GM10266 (cell line): ENCODE data around the gene MIEF1.

Source experiments
- DNase-seq: peaks from one replicate; pipeline ENCODE4 v3.0.0; 2012; ENCODE audit errors: extremely low spot score
- CTCF ChIP-seq: IDR thresholded peaks from 2 replicates; pipeline ENCODE4 v1.5.1; 2012; ENCODE audit warnings: mild to moderate bottlenecking, low read depth; ENCODE audit not compliant: control insufficient read depth, insufficient read depth; ENCODE audit errors: missing control alignments

MIEF1 gene

DNA sequence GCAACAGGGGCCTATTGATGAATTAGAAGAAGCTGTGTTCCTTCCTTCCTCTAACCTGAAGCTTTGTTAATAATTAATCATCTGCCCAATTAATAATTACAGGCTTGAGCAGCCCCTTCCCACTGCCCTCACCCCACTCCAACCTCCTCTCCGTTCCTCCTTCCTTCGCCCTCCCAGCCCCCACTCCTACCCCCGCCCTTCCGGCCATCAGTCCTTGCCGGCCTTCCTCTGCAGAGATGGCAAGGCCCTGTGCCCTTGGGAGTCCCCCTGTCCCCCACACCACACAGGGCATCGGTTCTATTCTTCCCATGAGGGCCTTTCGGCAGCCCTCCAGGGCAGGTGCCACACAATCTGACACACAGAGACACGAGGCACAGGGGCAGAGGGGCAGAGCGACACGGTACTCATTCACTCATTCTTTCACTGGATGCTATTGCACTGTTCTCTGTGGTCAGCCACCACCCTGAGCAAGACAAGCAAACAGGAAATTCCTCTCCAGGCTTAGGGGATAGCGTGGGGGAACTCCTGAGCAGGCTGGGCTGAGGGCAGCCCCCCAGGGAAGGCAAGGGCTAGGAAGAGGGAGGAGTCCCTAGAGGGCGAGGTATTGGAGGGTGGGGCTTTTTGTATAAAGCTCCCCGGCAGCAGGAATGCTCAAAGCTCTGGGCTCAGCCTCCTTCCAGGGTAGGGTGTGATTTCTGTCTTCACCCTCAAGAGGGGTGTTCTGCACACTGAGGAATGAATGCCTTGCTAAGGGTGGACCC is 30.5 kb upstream of the MIEF1 start:
- TF ChIP-seq CTCF: no peak
- peak; percentile 69 for DNase-seq

GRCh38 chr22:39472570-39473556 is 29.2 kb upstream of the MIEF1 start:
- no peak for DNase-seq
- TF ChIP-seq CTCF: no peak

- no peak for DNase-seq
- TF ChIP-seq CTCF: no peak
Measured at GRCh38 chr22:39473851-39474250, 28.2 kb upstream of the MIEF1 start.

GRCh38 chr22:39474351-39475111 is 27.6 kb upstream of the MIEF1 start:
- TF ChIP-seq CTCF: no peak
- DNase-seq: no peak

- no peak for TF ChIP-seq CTCF
- no peak for DNase-seq
Measured at GRCh38 chr22:39475337-39475736, 26.8 kb upstream of the MIEF1 start.

GRCh38 chr22:39475902-39476301 is 26.2 kb upstream of the MIEF1 start:
- TF ChIP-seq CTCF: no peak
- DNase-seq: no peak

- TF ChIP-seq CTCF: no peak
- no peak for DNase-seq
Measured at GRCh38 chr22:39476664-39477063, 25.4 kb upstream of the MIEF1 start.
